Neural cell (in vitro differentiated cells): ENCODE measurements around the gene TACC3.

Experiments
- EP300 ChIP-seq: fragments of 450-650 bp; conservative IDR thresholded peaks from 2 replicates; pipeline ENCODE4 v1.6.1; 2014; ENCODE audit warnings: antibody characterized with exemption, mild to moderate bottlenecking, moderate library complexity; ENCODE audit not compliant: poor library complexity, severe bottlenecking
- TF ChIP-seq, protein P1 (sequence below): fragments of 450-650 bp; IDR thresholded peaks from 2 replicates; pipeline ENCODE4 v1.5.1; 2014; ENCODE audit warnings: antibody characterized with exemption, mild to moderate bottlenecking, moderate library complexity; ENCODE audit not compliant: poor library complexity, severe bottlenecking
- TF ChIP-seq, protein P2 (sequence below): IDR thresholded peaks from 2 replicates; pipeline ENCODE4 v1.6.1; 2012; ENCODE audit warnings: borderline replicate concordance

DNA sequence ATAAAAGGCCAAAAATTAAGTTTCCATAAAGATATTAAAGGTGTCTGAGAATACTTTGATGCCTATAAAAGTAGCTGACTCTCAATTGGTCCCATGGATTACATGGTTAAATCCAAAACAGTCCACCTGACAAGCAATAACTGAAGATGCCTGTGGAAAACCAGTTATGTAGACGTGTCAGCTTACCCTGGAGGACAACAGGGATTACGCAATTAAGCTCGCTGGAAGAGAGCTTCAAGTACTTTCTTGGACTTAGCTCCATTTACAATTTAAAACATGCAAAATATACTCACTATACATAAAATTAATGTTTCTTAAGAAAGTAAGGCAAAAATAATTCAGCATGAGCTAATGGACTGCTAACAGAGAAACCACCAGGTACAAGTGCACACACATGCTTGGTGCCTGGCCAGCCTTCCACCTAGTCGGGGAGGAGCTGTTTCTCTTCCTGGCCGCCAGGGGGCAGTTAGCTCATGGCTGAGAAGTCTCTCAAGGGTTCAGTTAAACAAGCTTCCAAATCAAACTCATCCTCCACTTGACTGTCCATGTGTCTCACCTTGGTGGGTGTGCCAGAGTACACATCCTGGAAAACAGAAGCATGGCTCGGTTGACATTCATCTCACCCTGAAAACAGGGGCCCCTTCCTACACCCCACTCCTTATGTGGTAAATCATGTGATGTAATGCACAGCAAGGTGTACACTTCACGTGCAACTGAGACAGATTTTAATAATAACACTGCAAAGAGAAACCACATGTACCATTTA lies 28.0 kb upstream of the TACC3 start:
- TF ChIP-seq, protein P1, sequence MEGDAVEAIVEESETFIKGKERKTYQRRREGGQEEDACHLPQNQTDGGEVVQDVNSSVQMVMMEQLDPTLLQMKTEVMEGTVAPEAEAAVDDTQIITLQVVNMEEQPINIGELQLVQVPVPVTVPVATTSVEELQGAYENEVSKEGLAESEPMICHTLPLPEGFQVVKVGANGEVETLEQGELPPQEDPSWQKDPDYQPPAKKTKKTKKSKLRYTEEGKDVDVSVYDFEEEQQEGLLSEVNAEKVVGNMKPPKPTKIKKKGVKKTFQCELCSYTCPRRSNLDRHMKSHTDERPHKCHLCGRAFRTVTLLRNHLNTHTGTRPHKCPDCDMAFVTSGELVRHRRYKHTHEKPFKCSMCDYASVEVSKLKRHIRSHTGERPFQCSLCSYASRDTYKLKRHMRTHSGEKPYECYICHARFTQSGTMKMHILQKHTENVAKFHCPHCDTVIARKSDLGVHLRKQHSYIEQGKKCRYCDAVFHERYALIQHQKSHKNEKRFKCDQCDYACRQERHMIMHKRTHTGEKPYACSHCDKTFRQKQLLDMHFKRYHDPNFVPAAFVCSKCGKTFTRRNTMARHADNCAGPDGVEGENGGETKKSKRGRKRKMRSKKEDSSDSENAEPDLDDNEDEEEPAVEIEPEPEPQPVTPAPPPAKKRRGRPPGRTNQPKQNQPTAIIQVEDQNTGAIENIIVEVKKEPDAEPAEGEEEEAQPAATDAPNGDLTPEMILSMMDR, result peak; percentile 80
- no peak for TF ChIP-seq EP300
- TF ChIP-seq, protein P2, sequence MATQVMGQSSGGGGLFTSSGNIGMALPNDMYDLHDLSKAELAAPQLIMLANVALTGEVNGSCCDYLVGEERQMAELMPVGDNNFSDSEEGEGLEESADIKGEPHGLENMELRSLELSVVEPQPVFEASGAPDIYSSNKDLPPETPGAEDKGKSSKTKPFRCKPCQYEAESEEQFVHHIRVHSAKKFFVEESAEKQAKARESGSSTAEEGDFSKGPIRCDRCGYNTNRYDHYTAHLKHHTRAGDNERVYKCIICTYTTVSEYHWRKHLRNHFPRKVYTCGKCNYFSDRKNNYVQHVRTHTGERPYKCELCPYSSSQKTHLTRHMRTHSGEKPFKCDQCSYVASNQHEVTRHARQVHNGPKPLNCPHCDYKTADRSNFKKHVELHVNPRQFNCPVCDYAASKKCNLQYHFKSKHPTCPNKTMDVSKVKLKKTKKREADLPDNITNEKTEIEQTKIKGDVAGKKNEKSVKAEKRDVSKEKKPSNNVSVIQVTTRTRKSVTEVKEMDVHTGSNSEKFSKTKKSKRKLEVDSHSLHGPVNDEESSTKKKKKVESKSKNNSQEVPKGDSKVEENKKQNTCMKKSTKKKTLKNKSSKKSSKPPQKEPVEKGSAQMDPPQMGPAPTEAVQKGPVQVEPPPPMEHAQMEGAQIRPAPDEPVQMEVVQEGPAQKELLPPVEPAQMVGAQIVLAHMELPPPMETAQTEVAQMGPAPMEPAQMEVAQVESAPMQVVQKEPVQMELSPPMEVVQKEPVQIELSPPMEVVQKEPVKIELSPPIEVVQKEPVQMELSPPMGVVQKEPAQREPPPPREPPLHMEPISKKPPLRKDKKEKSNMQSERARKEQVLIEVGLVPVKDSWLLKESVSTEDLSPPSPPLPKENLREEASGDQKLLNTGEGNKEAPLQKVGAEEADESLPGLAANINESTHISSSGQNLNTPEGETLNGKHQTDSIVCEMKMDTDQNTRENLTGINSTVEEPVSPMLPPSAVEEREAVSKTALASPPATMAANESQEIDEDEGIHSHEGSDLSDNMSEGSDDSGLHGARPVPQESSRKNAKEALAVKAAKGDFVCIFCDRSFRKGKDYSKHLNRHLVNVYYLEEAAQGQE, result no peak
